ENCODE data around the gene TFF3.

GRCh38 chr21:42349420-42350317, 34.5 kb upstream of the TFF3 start:
- TF ChIP-seq CTCF (conservative IDR thresholded peaks at IDR 0.05; ENCODE audit: low read depth, low read length), result no peak
- TF ChIP-seq POLR2A (IDR thresholded peaks at IDR 0.05; ENCODE audit: low read depth, low read length), result no peak
- TF ChIP-seq MXI1 (IDR thresholded peaks at IDR 0.05; ENCODE audit: borderline replicate concordance, low read depth, low read length), result no peak
- TF ChIP-seq RCOR1 (IDR thresholded peaks at IDR 0.05; ENCODE audit: insufficient replicate concordance, low read length), result no peak
- no peak for TF ChIP-seq BHLHE40 (IDR thresholded peaks at IDR 0.05; ENCODE audit: low read depth, low read length)
- no peak for TF ChIP-seq CEBPB (IDR thresholded peaks at IDR 0.05; ENCODE audit: low read depth, low read length)
- no peak for TF ChIP-seq MAFK (IDR thresholded peaks at IDR 0.05; ENCODE audit: low read depth, low read length)
- TF ChIP-seq NFE2L2 (IDR thresholded peaks at IDR 0.05; ENCODE audit: low read depth, low read length), result no peak
- no peak for TF ChIP-seq RFX5 (IDR thresholded peaks at IDR 0.05; ENCODE audit: low read depth, low read length)
- TF ChIP-seq RAD21 (IDR thresholded peaks at IDR 0.05; ENCODE audit: low read length), result no peak
- no peak for TF ChIP-seq SMC3 (IDR thresholded peaks at IDR 0.05; ENCODE audit: low read depth, low read length)
- no peak for TF ChIP-seq FOS (IDR thresholded peaks at IDR 0.05; ENCODE audit: low read depth, low read length)
